Kidney tubule cell (primary cell): ENCODE results near the gene MMP3.

Source experiments
- DNase-seq: peaks from one replicate; pipeline ENCODE4 v3.0.0-alpha.2; 2018; ENCODE audit warnings: low spot score

The MMP3 gene

DNA sequence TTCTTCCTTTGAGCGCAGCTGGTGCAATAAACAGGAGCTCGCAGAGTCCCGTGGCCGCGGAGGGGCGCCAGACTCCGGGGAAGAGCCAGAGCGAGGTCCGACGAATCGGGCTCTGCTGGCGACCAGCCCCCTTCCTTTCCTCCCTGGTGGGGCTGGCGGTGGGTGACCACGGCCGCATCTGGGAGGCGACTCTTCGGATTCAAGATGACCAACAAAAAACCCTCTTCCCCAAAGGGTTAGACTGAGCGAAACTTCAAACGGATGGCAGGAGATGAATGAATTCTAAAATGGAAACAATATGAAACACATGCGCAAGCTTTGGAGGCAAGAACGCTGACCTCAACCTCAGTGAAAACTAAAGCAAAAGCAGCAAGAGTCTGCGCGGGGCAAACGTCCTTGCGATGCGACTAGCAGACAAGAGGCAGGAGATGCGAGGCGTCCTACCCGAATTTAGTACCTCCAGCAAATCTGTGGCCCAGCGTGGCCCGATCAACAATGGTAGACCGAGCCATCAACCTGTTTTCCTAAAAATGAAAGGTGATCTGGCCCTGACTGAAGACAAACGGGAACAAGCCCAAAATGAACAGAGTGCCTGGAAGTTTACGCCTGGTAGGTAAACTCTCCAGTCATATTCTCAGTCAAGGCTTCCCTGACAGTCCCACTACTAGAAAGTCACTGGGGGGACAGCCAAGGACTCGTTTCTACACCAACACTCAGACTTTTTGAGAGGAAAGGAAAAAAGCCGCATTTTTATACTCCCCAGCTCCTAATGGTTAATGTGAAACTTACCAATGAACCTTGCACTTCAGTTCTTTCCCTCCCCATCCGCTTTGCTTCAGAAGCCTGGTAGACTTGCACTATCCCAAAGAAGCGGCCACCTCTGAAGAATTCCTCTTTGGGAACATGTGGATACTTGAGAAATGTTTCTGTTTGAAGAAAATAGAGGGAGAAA, 11.6 kb downstream of the MMP3 start:
- peak; percentile 63 for DNase-seq

DNA sequence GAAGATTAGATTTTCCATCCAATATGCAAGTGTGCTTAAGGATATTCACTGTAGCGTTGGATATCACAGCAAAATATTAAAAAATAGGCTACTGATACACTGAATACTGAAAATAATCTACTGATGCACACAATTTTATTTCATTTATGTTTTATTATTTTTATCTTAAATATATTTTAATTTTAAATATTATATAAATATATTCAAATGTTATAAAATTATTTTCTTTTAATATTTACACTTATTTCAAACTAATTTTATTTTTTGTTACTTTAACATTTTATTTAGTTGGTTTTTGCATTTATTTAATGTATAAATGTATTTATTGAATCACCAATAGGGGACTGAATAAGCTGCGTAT, 12.3 kb downstream of the MMP3 start:
- no peak for DNase-seq

DNA sequence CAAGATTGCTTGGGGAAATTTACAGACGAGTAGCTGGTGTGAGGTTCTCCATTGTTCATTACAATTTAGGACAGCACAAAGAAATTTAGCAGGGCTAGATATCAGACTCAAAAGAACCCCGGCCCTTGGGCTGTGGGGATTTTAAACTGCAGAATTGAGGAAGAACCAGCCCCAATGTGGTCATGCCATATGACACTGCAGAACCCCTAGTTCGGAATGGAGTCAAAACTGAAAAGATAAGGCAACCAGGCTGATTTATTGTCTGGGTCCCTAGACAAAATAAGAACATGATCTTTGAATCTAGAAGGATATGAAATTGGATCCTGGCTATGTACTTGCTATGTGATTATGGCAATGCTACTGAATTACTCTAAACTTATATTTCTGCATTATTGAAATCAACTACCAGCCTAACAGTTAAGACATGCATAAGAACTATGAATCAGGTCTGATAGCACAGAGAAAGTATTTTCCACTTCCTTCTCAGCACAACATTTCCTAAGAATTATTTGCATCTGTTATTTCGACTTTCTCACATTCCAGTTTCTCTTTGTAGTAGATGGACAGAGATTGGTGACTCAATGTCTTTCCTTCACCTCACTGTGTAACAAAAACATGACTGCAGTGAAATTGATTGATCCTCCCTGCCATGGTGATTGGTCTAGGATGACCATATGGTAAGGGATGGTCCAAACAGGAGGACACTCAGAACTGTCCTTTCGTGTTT, 13.2 kb downstream of the MMP3 start:
- DNase-seq, result peak; percentile 30

DNA sequence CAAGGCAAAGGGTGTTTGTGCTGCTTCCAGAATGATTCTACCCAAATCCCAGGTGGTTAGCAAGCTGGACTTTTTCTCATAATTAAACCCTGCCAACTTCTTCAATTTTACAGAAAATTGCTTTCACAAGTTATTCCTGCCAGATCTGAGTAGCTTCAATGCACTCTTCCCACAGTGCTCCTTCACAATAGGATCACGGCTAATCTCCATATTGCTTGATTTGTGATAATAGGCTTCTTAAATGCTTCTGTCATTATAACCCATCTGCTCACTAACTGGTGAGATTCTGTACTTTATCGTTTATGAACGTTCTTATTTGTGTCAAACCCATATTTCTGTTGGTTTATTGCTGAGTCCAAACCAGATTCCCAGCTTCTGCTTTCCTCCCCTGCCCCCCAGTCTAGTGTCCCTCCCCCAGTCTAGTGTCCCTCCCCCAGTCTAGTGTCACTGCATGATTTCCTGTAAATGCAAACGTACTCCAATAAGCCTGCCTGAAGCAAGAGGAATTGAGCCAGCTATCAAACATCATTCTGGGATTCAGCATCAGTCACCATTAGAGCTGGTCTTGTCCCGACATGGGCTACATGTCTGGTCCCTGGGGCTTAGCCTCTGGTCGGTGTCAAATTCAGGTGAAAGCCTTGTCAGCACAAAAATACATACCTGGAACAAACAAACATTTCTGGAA, 14.0 kb downstream of the MMP3 start:
- no peak for DNase-seq

DNA sequence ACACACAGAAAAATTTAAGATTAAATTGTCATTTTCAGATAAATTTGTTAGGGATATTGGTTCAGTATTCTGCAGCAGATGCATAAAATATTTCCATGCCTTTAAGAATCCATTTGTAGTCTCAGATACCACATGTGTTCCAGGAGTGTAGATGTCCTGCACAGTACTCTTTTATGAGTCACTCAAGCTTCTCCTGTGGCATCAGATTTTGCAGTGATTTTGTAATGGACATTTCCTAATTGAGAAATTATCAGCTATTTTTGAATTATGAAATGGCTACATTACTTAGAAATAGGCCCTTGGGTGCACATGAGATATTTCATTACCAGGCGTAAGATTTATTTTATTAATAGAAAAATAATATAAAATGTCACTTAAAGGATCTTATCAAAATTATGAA, 18.9 kb downstream of the MMP3 start:
- DNase-seq, result no peak

DNA sequence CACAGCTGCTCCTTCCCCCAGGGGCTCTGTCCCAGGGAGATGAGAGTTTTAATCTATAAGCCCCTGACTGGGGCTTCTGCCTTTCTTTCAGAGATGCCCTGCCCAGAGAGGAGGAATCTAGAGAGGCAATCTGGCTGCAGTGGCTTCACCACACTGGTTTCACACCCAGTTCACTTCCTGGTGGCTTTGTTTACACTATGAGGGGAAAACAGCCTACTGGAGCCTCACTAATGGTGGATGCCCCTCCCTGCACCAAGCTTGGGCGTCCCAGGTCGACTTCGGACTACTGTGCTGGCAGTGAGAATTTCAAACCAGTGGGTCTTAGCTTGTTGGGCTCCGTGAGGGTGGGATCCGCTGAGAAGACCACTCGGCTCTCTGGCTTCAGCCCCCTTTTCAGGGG, 23.9 kb downstream of the MMP3 start:
- no peak for DNase-seq

DNA sequence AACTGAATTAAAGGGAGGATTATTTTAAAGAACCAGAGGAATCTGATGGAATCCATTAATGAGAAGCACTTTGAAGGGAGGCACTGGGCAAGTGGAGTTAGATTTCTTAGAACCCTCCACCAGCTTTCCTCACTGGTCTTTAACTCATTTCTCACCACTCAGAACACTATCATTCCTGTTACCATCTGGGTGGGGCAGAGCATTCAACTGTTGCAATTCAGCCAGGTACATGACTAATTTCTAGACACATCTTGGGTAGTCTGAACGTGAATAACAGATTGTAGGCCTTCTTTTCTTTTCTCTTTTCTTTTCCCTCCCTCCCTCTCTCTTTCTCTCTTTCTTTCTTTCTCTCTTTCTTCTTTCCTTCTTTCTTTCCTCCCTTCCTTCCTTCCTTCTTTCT, 29.9 kb downstream of the MMP3 start:
- DNase-seq, result no peak

DNA sequence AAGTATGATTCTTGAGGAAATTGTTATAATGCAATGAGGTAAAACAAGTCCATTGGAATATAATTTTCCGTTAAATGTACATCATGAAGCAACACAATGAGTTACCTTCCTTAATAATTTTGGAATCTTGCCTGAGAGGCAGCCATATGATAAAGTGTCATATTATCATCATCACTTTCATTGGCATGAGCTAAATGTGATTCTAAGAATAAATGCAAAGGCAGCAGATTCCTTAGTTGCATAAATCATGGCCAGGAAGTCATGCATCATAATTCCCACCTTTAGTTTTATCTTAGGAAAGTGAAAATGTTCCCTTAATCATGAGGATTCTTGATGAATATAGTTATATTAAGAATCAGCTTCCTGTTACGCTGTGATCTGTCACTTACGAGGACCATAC, 31.2 kb downstream of the MMP3 start:
- DNase-seq, result no peak

DNA sequence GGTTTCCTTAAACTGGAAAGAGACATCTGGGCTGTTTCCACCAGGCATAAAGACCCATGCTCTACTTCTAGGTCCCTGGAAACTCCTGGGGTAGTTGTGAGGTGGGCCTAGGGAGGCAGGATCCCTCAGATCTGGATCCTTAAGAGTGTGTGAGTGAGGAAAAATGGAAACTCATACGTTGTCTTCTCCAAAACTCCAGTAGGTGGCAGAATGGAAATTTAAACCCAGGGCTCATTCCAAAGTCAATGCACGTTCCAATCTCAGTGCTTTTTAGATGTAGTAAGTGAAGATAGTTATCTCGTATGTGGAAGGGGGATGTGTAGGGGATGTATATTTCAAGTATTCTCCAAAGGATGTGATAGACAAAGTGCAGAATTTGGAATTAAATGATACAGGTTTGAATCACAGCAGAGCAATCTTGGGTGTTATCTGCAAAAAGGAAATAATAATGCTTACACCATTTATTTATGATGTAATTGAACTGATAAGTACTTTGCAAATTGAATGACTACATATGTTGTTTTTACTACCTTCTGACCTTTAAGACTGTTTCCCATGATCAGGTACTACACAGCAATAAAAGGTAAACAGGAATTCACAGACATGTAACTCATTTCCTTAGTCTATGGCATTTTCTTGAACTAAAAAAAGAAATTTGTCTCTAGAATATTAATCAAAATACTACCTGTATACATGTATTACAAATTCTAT, 32.3 kb downstream of the MMP3 start:
- peak; percentile 28 for DNase-seq

DNA sequence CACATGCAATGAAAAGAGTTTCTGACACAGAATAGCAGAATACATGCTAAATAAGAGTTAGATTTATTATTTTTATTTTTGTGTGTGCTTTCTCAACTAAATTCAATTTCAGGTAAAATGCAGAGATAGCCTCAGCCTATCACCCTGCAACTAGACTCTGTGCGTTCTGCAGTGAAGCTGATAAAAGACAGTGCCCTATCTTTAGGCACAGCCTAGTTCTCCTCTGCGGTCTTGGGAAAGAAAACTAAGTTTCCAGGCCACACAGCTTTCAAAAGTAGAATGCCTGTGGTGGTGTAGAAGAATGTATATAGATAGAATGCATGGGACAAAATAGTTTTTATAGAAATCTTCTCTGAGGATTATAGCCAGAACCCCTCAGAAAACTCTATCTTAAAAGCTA, 33.4 kb downstream of the MMP3 start:
- no peak for DNase-seq

DNA sequence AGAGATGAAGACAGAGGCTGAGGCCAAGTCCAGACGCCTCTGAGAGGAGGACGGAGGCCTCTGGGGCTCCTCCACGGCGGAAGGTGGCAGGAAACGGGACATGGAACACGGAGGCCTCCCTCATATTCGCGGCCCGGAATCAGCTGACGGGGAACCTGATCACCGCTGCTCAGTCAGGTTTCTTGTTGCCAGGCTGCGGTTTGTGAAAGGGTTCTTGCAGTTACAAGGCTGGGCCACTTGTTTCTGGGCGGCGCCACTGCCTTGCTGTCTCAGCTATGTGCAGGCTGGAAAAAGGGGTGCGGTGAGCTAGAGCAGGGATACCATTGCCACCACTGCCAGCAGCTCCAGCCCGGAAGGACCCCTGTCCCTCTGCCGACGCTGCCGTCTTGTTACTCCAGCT, 35.5 kb downstream of the MMP3 start:
- DNase-seq, result peak; percentile 65

DNA sequence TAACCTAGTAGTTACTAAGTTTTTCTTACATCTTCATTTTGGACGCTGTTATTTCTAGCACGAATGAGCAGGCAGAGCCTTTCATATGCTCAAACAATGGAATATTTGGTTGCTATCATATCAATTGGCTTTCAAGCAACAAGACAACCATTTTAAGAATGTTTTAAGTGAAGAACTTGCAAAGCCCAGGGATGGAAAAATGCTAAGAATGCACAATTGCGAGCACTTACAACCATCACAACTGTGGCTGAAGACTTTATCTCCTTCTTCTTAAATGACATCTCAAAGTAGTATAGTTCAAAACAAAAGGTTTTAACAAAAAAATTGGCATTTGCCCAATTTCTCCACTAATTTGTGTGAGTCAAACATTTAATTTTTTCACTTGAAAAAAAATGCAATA, 37.1 kb downstream of the MMP3 start:
- DNase-seq, result no peak

DNA sequence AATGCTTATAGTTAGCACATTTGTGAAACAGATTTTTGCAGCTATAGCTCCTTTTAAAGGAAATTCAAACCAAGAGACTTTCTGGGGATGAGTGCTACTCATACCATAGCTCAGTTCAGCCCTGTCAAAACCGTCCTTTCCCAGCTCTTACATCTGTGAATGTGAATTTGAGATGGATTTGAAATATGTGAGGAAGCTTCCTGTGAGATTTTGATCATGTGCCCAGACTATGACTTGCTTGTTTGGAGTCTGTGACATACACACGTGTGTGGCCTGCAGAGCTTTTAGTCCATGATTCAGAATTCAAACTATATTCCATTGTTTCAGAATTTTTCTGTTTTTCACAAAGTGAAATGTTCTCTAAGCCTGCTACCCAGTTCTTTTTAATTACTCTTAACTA, 41.1 kb downstream of the MMP3 start:
- no peak for DNase-seq

DNA sequence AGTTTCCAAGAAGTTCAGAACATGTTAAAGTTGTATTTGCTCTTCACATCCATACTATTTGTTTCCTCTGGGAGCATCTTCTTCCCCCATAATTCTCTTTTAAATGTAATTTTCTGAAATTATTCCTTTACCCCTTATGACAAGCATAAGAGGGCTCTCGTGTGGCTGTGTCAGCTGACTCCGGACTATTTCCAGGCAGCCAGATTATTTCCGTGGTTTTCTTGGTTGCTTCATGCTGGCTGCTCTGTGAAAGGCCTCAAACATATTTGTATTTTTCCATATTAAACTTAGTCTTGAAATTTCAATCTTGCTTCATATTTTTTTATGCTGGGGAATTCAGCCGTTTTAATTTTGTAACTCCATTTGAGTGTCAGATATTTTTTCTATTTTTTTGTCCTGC, 42.6 kb downstream of the MMP3 start:
- DNase-seq, result no peak

DNA sequence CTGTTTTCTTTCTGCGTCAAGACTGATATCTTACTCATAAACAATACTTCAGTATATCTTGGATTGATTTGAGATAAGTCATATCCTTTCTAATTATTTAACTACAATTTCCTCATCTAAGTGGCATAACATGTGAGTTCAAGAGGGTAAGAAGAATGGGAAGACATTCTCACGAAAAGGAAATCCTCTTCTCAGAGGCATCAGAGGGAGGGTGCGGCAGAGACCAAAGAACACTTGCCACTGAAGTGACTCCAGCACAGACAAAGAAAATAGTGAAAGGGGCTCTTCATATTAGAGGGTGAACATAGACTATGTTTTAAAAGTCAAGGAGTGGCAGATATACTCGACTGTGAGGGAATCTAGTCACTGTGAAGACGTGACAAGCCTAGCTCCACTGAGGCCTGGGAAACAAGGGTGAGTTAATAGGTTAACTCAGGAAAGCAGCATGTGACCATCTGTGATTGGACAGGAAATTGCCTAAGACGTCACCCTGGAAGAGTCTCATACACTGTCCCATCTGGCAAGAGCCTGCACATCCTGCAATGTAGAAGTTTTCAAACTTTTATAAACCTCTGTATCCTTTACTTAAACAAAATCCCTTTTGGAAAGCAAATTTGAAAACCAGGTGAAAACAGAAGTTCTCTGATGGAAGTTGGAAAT, 43.6 kb downstream of the MMP3 start:
- DNase-seq, result no peak

DNA sequence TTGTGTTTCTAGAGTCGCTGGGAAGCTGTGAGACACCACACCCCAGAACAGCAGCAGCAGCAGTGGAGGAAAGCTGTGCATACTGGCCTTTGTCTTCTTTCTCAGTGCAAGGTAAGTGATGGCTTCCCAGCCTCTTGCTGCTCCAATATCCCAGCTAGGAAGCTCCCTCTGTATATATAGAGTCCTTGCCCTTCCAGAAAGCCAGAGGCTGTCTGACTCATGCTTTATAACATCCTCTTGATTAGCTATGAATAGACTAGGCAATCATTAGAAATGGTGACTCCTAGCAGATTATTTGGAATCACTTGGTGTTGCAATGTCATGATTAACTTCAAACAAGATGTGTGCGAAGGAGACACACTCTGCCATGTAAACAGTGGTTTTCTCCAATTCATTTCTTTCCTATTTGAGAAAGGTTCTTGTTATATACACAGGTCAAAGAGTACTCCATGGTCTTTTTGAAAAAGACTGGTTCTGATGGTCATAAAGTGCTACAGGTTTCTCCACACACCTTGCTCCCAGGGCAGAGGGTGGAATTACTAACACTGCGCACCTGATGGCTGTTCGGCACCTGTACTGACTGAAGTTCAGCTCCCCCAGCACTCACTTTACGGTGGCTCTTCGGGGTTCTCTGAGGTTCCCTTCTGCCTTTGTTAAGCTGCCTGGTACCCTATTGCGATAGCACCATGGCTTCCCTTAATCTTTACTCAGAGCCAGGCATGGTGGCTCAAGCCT, 45.2 kb downstream of the MMP3 start, which contains the start of gene MMP1:
TSS of gene MMP1 (minus strand) at position 149 of the 735 bp plus-strand sequence. CDS start at position 81, 68 bp downstream.
- DNase-seq, result peak; percentile 84

DNA sequence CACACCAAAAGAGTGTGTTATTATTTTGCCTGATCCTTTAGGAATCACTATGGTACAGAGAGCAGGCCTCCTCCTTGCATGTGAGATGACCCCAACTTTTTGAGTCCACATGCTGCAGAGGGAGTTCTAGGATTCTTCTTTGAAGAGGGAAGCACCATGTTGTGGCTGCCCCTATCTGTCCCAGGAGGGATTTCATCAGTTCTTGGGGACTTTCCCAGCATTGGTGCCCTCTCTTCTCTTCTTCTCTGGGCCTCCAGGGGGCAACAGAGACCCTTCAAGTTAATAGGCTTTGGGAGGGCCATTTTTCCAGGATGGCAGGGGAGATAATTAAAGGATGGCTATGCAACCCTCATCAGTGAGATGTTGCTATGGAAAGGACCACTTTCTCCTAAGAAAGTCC, 49.0 kb downstream of the MMP3 start:
- DNase-seq, result peak; percentile 55

DNA sequence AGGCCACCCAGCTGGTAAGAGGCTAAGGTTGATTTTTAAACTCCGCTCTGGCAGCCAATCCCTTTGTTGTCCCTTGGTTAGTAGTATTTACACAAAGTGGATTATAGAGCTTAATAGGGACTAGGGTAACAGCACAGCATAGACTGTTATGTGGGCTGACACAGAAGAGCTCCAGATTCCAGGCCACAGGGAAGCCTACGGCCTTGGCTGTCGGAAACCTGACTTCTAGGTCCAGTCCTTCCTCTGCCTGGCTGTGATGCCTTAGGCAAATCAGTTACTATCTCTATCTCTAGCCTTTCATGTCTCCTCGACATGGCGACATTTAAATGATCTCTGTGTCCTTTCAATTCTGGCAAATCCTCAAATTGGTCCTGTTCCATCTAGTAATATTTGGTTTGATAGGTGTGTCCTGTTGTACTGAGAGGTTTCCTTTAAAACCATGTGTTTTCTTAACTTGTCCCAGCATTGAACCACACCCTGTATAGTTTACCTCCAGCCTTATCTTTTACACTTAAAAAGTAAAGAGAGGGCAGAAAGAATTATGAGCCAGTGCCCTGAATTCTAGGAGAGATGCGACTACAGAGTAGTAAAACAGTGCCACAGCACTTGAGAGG, 49.6 kb downstream of the MMP3 start:
- DNase-seq, result no peak

DNA sequence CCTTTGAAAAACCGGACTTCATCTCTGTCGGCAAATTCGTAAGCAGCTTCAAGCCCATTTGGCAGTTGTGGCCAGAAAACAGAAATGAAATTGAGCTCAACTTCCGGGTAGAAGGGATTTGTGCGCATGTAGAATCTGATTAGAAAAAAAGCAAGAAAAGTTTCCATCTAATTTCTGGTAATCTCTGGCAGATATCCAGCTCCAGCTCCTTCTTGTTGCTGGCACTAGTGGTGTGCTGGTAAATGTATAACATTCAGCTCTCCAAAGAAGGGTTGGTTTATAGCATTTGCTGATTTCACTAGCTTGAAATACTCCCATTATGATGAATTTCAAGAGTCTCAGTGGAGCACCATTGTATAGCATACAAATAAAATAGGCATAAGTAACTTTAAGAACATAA, 50.8 kb downstream of the MMP3 start:
- DNase-seq, result peak; percentile 15

DNA sequence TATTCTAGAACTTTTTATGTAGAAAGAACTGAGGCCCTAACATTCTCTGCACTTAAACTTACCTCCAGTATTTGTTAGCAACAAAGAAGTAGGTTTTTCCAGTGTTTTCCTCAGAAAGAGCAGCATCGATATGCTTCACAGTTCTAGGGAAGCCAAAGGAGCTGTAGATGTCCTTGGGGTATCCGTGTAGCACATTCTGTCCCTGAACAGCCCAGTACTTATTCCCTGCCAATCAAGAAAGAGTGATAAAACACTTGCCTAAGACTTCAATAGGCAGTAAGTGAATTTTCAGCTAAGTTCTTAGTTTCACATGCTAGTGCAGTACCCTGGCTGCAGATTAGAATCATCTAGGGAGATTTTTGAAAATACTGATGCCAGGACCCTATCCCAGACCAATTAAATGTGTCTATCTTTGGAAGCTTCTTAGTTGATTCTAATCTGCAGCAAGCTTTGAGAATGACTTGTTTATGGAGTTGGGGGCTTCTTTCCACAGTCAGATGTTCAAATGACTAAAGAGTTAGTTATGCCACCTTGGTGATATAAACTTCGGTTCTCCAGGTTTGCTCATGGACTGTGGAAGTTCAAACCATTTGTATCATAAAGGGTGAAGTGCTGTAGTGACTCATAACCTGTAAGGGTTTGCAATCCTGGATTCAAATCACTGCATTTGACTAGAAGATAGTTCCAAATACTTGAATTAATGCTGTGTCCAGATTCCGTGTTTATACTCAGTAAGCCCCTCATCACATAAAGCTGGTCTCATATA, 52.0 kb downstream of the MMP3 start:
- peak; percentile 74 for DNase-seq
